GM12878 (cell line): ENCODE data around the gene OLFM2. TPM values are rescaled to one million over a fixed set of nuclear protein-coding genes. Genes with fewer than 3 reads are reported as not detected.

Experiments used
- CHD1 ChIP-seq: IDR thresholded peaks from 2 replicates; pipeline ENCODE4 v1.6.1; 2012; ENCODE audit warnings: low read depth, low read length, improper control_type of control experiment
- ESRRA ChIP-seq: IDR thresholded peaks from 2 replicates; pipeline ENCODE4 v1.6.1; 2012; ENCODE audit warnings: mild to moderate bottlenecking, low read length, improper control_type of control experiment
- KLF5 ChIP-seq: fragments of 450-650 bp; IDR thresholded peaks from 2 replicates; pipeline ENCODE4 v1.6.1; 2014; ENCODE audit warnings: mild to moderate bottlenecking; ENCODE audit not compliant: partially characterized antibody
- TAF1 ChIP-seq: IDR thresholded peaks from 2 replicates; pipeline ENCODE4 v1.6.1; 2011; ENCODE audit warnings: mild to moderate bottlenecking, low read depth, low read length, borderline replicate concordance
- polyA plus RNA-seq, 11 experiments: library from polyadenylated mRNA; depleted of rRNA in 4 of 11; unstranded in 6 of 11; stranded (reverse) in 5 of 11; fragments of >200 nt; fragmentation: Nextera tagmentation in 4 of 11; fragmentation: Illumina TruSeq in 1 of 11; extraction: Ambion mirVana in 4 of 11; extraction: Trizol in 1 of 11; gene quantifications; 1 replicate in 1 of 11; 2 replicates in 10 of 11; pipeline versions ENCODE4 v1.2.1 to v1.2.3, GENCODE V29; 2011 to 2016; ENCODE audit warnings: inconsistent platforms in 2 of 11, missing spikeins in 2 of 11, low read depth in 1 of 11
- total RNA-seq, 4 experiments: library from RNA; depleted of rRNA in 3 of 4; stranded (reverse); fragments of >200 nt in 3 of 4; fragmentation: Illumina TruSeq in 1 of 4; extraction: Trizol in 1 of 4; gene quantifications; 2 replicates each; pipeline versions ENCODE4 v1.2.1 to v1.2.3, GENCODE V29; 2013 to 2021
- TF ChIP-seq, protein P1 (sequence below): IDR thresholded peaks from 2 replicates; pipeline ENCODE4 v1.6.1; 2011; ENCODE audit warnings: borderline replicate concordance, low read depth, mild to moderate bottlenecking, moderate library complexity, low read length; ENCODE audit not compliant: insufficient read depth, poor library complexity, severe bottlenecking
- TF ChIP-seq, protein P2 (sequence below): fragments of 450-650 bp; IDR thresholded peaks from 2 replicates; pipeline ENCODE4 v1.6.1; 2016; ENCODE audit warnings: mild to moderate bottlenecking, moderate library complexity, borderline replicate concordance
- TF ChIP-seq, protein P3 (sequence below): fragments of 450-650 bp; conservative IDR thresholded peaks from 2 replicates; pipeline ENCODE4 v1.6.1; 2017; ENCODE audit warnings: mild to moderate bottlenecking, moderate library complexity
- TF ChIP-seq, protein P4 (sequence below): IDR thresholded peaks from 2 replicates; pipeline ENCODE4 v1.6.1; 2012; ENCODE audit warnings: low read depth, low read length, improper control_type of control experiment
- TF ChIP-seq, protein P5 (sequence below): fragments of 150-350 bp; IDR thresholded peaks from 2 replicates; pipeline ENCODE4 v1.6.1; 2016; ENCODE audit warnings: low read depth, low read length
- TF ChIP-seq, protein P6 (sequence below): fragments of 450-650 bp; IDR thresholded peaks from 2 replicates; pipeline ENCODE4 v1.6.1; 2017; ENCODE audit warnings: mild to moderate bottlenecking
- TF ChIP-seq, protein P7 (sequence below): IDR thresholded peaks from 2 replicates; pipeline ENCODE4 v1.6.1; 2012; ENCODE audit warnings: low read depth, low read length, improper control_type of control experiment

Gene OLFM2
- total and polyA plus RNA-seq, 10 of the 15 experiments (the other 5 are each of a cell fraction or from before 2014, with no cell fraction given) = 0.07 to 3.5 (median 0.27) TPM; not detected in 5

DNA sequence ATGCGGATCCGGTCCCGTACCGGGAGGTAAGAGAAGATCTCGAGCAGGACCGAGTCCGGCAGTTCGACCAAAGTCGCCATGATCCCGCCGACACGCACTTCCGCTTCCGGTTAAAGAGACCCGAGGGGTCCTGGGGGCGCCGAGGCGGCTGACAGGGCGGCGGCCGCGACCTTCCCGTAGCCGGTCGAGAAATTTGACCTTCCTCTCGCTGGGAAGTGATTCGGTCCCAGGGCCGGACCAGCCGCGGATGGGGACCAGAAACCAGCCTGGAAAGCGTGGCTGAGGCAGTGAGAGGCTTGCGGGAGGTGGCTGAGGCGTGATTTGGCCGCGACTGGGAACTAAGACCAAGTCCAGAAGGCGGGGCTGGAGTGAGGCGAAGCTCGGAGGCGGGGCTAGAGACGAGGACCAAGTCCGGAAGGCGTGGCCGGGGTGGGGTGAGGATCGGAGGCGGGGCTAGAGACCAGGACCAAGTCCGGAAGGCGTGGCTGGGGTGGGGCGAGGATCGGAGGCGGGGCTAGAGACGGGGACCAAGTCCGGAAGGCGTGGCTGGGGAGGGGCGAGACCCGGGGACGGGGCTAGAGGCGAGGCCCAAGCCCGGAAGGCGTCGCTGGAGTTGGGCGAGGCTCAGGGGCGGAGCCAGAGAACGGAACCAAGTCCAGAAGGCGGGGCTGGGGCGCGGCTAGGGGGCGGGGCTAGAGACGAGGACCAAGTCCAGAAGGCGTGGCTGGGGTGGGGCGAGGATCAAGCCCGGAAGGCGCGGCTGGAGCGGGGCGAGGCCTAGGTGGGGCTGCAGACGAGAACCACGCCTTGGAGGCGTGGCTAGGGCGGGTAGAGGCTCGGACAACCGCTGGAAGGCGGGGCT is 117.3 kb downstream of the OLFM2 start, which contains the start of gene FBXL12 (continued):
- TF ChIP-seq, protein P1, sequence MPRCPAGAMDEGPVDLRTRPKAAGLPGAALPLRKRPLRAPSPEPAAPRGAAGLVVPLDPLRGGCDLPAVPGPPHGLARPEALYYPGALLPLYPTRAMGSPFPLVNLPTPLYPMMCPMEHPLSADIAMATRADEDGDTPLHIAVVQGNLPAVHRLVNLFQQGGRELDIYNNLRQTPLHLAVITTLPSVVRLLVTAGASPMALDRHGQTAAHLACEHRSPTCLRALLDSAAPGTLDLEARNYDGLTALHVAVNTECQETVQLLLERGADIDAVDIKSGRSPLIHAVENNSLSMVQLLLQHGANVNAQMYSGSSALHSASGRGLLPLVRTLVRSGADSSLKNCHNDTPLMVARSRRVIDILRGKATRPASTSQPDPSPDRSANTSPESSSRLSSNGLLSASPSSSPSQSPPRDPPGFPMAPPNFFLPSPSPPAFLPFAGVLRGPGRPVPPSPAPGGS = no peak
- TF ChIP-seq, protein P2, sequence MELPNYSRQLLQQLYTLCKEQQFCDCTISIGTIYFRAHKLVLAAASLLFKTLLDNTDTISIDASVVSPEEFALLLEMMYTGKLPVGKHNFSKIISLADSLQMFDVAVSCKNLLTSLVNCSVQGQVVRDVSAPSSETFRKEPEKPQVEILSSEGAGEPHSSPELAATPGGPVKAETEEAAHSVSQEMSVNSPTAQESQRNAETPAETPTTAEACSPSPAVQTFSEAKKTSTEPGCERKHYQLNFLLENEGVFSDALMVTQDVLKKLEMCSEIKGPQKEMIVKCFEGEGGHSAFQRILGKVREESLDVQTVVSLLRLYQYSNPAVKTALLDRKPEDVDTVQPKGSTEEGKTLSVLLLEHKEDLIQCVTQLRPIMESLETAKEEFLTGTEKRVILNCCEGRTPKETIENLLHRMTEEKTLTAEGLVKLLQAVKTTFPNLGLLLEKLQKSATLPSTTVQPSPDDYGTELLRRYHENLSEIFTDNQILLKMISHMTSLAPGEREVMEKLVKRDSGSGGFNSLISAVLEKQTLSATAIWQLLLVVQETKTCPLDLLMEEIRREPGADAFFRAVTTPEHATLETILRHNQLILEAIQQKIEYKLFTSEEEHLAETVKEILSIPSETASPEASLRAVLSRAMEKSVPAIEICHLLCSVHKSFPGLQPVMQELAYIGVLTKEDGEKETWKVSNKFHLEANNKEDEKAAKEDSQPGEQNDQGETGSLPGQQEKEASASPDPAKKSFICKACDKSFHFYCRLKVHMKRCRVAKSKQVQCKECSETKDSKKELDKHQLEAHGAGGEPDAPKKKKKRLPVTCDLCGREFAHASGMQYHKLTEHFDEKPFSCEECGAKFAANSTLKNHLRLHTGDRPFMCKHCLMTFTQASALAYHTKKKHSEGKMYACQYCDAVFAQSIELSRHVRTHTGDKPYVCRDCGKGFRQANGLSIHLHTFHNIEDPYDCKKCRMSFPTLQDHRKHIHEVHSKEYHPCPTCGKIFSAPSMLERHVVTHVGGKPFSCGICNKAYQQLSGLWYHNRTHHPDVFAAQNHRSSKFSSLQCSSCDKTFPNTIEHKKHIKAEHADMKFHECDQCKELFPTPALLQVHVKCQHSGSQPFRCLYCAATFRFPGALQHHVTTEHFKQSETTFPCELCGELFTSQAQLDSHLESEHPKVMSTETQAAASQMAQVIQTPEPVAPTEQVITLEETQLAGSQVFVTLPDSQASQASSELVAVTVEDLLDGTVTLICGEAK = peak; percentile 91
- TF ChIP-seq, protein P3, sequence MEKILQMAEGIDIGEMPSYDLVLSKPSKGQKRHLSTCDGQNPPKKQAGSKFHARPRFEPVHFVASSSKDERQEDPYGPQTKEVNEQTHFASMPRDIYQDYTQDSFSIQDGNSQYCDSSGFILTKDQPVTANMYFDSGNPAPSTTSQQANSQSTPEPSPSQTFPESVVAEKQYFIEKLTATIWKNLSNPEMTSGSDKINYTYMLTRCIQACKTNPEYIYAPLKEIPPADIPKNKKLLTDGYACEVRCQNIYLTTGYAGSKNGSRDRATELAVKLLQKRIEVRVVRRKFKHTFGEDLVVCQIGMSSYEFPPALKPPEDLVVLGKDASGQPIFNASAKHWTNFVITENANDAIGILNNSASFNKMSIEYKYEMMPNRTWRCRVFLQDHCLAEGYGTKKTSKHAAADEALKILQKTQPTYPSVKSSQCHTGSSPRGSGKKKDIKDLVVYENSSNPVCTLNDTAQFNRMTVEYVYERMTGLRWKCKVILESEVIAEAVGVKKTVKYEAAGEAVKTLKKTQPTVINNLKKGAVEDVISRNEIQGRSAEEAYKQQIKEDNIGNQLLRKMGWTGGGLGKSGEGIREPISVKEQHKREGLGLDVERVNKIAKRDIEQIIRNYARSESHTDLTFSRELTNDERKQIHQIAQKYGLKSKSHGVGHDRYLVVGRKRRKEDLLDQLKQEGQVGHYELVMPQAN = peak; percentile 81
- TF ChIP-seq TAF1 = peak; percentile 67
- peak; percentile 63 for TF ChIP-seq KLF5
- TF ChIP-seq, protein P4, sequence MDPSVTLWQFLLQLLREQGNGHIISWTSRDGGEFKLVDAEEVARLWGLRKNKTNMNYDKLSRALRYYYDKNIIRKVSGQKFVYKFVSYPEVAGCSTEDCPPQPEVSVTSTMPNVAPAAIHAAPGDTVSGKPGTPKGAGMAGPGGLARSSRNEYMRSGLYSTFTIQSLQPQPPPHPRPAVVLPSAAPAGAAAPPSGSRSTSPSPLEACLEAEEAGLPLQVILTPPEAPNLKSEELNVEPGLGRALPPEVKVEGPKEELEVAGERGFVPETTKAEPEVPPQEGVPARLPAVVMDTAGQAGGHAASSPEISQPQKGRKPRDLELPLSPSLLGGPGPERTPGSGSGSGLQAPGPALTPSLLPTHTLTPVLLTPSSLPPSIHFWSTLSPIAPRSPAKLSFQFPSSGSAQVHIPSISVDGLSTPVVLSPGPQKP = peak; percentile 61; the same call in 1 of the 2 replicates
- 0 out of 2 replicates have a peak, but pooled peaks have one; percentile 40 for TF ChIP-seq ESRRA
- TF ChIP-seq, protein P5, sequence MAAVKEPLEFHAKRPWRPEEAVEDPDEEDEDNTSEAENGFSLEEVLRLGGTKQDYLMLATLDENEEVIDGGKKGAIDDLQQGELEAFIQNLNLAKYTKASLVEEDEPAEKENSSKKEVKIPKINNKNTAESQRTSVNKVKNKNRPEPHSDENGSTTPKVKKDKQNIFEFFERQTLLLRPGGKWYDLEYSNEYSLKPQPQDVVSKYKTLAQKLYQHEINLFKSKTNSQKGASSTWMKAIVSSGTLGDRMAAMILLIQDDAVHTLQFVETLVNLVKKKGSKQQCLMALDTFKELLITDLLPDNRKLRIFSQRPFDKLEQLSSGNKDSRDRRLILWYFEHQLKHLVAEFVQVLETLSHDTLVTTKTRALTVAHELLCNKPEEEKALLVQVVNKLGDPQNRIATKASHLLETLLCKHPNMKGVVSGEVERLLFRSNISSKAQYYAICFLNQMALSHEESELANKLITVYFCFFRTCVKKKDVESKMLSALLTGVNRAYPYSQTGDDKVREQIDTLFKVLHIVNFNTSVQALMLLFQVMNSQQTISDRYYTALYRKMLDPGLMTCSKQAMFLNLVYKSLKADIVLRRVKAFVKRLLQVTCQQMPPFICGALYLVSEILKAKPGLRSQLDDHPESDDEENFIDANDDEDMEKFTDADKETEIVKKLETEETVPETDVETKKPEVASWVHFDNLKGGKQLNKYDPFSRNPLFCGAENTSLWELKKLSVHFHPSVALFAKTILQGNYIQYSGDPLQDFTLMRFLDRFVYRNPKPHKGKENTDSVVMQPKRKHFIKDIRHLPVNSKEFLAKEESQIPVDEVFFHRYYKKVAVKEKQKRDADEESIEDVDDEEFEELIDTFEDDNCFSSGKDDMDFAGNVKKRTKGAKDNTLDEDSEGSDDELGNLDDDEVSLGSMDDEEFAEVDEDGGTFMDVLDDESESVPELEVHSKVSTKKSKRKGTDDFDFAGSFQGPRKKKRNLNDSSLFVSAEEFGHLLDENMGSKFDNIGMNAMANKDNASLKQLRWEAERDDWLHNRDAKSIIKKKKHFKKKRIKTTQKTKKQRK = no peak
- no peak for TF ChIP-seq CHD1
- TF ChIP-seq, protein P6, sequence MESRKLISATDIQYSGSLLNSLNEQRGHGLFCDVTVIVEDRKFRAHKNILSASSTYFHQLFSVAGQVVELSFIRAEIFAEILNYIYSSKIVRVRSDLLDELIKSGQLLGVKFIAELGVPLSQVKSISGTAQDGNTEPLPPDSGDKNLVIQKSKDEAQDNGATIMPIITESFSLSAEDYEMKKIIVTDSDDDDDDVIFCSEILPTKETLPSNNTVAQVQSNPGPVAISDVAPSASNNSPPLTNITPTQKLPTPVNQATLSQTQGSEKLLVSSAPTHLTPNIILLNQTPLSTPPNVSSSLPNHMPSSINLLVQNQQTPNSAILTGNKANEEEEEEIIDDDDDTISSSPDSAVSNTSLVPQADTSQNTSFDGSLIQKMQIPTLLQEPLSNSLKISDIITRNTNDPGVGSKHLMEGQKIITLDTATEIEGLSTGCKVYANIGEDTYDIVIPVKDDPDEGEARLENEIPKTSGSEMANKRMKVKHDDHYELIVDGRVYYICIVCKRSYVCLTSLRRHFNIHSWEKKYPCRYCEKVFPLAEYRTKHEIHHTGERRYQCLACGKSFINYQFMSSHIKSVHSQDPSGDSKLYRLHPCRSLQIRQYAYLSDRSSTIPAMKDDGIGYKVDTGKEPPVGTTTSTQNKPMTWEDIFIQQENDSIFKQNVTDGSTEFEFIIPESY = no peak
- TF ChIP-seq, protein P7, sequence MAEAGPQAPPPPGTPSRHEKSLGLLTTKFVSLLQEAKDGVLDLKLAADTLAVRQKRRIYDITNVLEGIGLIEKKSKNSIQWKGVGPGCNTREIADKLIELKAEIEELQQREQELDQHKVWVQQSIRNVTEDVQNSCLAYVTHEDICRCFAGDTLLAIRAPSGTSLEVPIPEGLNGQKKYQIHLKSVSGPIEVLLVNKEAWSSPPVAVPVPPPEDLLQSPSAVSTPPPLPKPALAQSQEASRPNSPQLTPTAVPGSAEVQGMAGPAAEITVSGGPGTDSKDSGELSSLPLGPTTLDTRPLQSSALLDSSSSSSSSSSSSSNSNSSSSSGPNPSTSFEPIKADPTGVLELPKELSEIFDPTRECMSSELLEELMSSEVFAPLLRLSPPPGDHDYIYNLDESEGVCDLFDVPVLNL = no peak
